Smooth muscle cell (in vitro differentiated cells): Measurements from ENCODE around the gene GNAZ. TPM values are rescaled to one million over a fixed set of nuclear protein-coding genes. Genes with fewer than 3 reads are reported as not detected.

ENCODE experiments used
- DNase-seq: peaks from one replicate; lab custom pipeline; 2025; ENCODE audit not compliant: unreplicated experiment; lab: John Stamatoyannopoulos, UW
- H2AFZ ChIP-seq: fragments of 200-600 bp; sonication (generic); 2 replicates; pipeline ENCODE4 v1.6.0; 2016; ENCODE audit warnings: antibody characterized with exemption, low read depth, mild to moderate bottlenecking
- H3F3A ChIP-seq: fragments of 200-600 bp; sonication (generic); 2 replicates; pipeline ENCODE4 v1.6.0; 2017; ENCODE audit warnings: antibody characterized with exemption, low read depth
- H3K27ac ChIP-seq: fragments of 200-600 bp; sonication (generic); 2 replicates; pipeline ENCODE4 v1.5.1; 2016; ENCODE audit warnings: low read depth, mild to moderate bottlenecking
- H3K27me3 ChIP-seq: fragments of 200-600 bp; sonication (generic); 2 replicates; pipeline ENCODE4 v1.6.1; 2016; ENCODE audit warnings: low read depth, mild to moderate bottlenecking
- H3K36me3 ChIP-seq: fragments of 200-600 bp; sonication (generic); 2 replicates; pipeline ENCODE4 v1.5.1; 2016; ENCODE audit warnings: low read depth
- H3K4me1 ChIP-seq: fragments of 200-600 bp; sonication (generic); 2 replicates; pipeline ENCODE4 v1.5.1; 2016; ENCODE audit warnings: low read depth
- H3K4me2 ChIP-seq: fragments of 200-600 bp; sonication (generic); 2 replicates; pipeline ENCODE4 v1.6.0; 2016; ENCODE audit warnings: mild to moderate bottlenecking
- H3K4me3 ChIP-seq: fragments of 200-600 bp; sonication (generic); 2 replicates; pipeline ENCODE4 v1.5.1; 2016; ENCODE audit warnings: mild to moderate bottlenecking
- H3K79me2 ChIP-seq: fragments of 200-600 bp; sonication (generic); 2 replicates; pipeline ENCODE4 v1.6.0; 2016; ENCODE audit warnings: low read depth, mild to moderate bottlenecking
- H3K9ac ChIP-seq: fragments of 200-600 bp; sonication (generic); 2 replicates; pipeline ENCODE4 v1.6.0; 2016; ENCODE audit warnings: low read depth
- H3K9me3 ChIP-seq: fragments of 200-600 bp; sonication (generic); replicated peaks from 2 replicates; pipeline ENCODE4 v1.5.1; 2016; ENCODE audit warnings: low read depth
- H4K20me1 ChIP-seq: fragments of 200-600 bp; sonication (generic); 2 replicates; pipeline ENCODE4 v1.6.0; 2016; ENCODE audit warnings: low read depth
- WGBS: methylation state at CpG from one replicate; pipeline ENCODE4 v1.1.7; 2016; ENCODE audit warnings: low lambda C conversion rate; 5-methylcytosine and 5-hydroxymethylcytosine counted together
- polyA plus RNA-seq: library from polyadenylated mRNA; unstranded; fragments of >200 nt; fragmentation: Nextera tagmentation; extraction: Ambion mirVana; gene quantifications from 2 replicates; pipeline ENCODE4 v1.2.1, GENCODE V29; 2016
- total RNA-seq: library from RNA; depleted of rRNA; stranded (reverse); fragments of >200 nt; gene quantifications from 2 replicates; pipeline ENCODE4 v1.2.3, GENCODE V29; 2014
- TF ChIP-seq, protein P1 (sequence below): fragments of 200-600 bp; sonication (generic); IDR thresholded peaks from 2 replicates; pipeline ENCODE4 v1.5.1; 2017; ENCODE audit warnings: borderline replicate concordance, mild to moderate bottlenecking, antibody characterized with exemption; ENCODE audit not compliant: insufficient read depth, poor library complexity, severe bottlenecking

GNAZ gene
- total and polyA plus RNA-seq, 2 experiments from 2014 or later = 0.50 to 1.2 TPM

GRCh38 chr22:23037429-23038333 lies 32.6 kb upstream of the GNAZ start:
- H3K27me3 ChIP-seq = peaks cover 8% of the 10 kb centered on the region
- H3K9me3 ChIP-seq = no peaks in the 10 kb centered on the region
- H3K4me1 ChIP-seq = no peaks in the 10 kb centered on the region
- no peak overlapping the region for H2AFZ ChIP-seq
- H3F3A ChIP-seq = no peaks in the 10 kb centered on the region
- H3K27ac ChIP-seq = no peak overlapping the region
- 87% methylated on average over 8 of the region's 8 CpGs for WGBS
- H3K79me2 ChIP-seq = no peaks in the 10 kb centered on the region
- DNase-seq = no peak
- TF ChIP-seq, protein P1, sequence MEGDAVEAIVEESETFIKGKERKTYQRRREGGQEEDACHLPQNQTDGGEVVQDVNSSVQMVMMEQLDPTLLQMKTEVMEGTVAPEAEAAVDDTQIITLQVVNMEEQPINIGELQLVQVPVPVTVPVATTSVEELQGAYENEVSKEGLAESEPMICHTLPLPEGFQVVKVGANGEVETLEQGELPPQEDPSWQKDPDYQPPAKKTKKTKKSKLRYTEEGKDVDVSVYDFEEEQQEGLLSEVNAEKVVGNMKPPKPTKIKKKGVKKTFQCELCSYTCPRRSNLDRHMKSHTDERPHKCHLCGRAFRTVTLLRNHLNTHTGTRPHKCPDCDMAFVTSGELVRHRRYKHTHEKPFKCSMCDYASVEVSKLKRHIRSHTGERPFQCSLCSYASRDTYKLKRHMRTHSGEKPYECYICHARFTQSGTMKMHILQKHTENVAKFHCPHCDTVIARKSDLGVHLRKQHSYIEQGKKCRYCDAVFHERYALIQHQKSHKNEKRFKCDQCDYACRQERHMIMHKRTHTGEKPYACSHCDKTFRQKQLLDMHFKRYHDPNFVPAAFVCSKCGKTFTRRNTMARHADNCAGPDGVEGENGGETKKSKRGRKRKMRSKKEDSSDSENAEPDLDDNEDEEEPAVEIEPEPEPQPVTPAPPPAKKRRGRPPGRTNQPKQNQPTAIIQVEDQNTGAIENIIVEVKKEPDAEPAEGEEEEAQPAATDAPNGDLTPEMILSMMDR = no peak
- H3K36me3 ChIP-seq = no peaks in the 10 kb centered on the region
- no peaks in the 10 kb centered on the region for H4K20me1 ChIP-seq
- no peak overlapping the region for H3K4me2 ChIP-seq
- no peak overlapping the region for H3K9ac ChIP-seq
- no peak overlapping the region for H3K4me3 ChIP-seq

DNA sequence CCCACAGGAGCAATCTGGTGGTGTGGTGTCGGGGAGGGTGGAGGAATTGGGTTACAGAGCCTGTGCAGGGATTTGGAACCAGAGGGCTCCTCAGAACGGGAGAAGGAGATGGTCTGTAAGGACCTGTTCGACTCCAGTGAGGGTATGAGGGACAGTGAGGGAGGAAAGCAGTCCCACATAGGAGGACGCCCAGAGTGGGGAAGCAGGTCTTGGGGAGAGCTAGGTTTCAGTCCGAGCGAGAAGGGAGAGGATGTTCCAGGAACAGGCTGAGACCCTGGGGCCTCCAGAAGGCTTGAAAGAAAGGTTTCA lies 32.0 kb upstream of the GNAZ start:
- Histone ChIP-seq H3K27me3 (peaks cover 8% of the 10 kb centered on the region), H3K9ac (no peak overlapping the region), H3K27ac (no peak overlapping the region), H3K4me3 (no peak overlapping the region), H3K4me2 (no peak overlapping the region), H3K36me3 (no peaks in the 10 kb centered on the region), H2AFZ (no peak overlapping the region), H3K79me2 (no peaks in the 10 kb centered on the region), H3K4me1 (no peaks in the 10 kb centered on the region), H4K20me1 (no peaks in the 10 kb centered on the region), H3K9me3 (no peaks in the 10 kb centered on the region), H3F3A (no peaks in the 10 kb centered on the region)
- no peak for DNase-seq
- TF ChIP-seq, protein P1 = no peak
- WGBS = 96% methylated on average over 6 of the region's 6 CpGs

- Histone ChIP-seq H3K9ac (no peak overlapping the region), H3K4me2 (no peak overlapping the region), H3F3A (no peaks in the 10 kb centered on the region), H3K36me3 (no peaks in the 10 kb centered on the region), H3K27ac (no peak overlapping the region), H3K79me2 (no peaks in the 10 kb centered on the region), H4K20me1 (no peaks in the 10 kb centered on the region), H2AFZ (no peak overlapping the region), H3K4me3 (no peak overlapping the region), H3K9me3 (no peaks in the 10 kb centered on the region), H3K4me1 (no peaks in the 10 kb centered on the region), H3K27me3 (peaks cover 10% of the 10 kb centered on the region)
- no peak for DNase-seq
- TF ChIP-seq, protein P1 = no peak
- 89% methylated on average over 1 of the region's 1 CpG for WGBS
Observed at GRCh38 chr22:23038902-23039301, 31.4 kb upstream of the GNAZ start.

- Histone ChIP-seq H2AFZ (no peak overlapping the region), H3K36me3 (no peaks in the 10 kb centered on the region), H3K4me2 (no peak overlapping the region), H3K27me3 (peaks cover 11% of the 10 kb centered on the region), H3K4me3 (no peak overlapping the region), H3K9me3 (no peaks in the 10 kb centered on the region), H3K4me1 (no peaks in the 10 kb centered on the region), H4K20me1 (no peaks in the 10 kb centered on the region), H3K27ac (no peak overlapping the region), H3K9ac (no peak overlapping the region), H3F3A (no peaks in the 10 kb centered on the region), H3K79me2 (no peaks in the 10 kb centered on the region)
- 93% methylated on average over 3 of the region's 3 CpGs for WGBS
- TF ChIP-seq, protein P1 = no peak
- no peak for DNase-seq
Observed at GRCh38 chr22:23042179-23042578, 28.1 kb upstream of the GNAZ start.
